ENCODE results near the gene CFAP410. TPM values are rescaled to one million over a fixed set of nuclear protein-coding genes. Genes with fewer than 3 reads are reported as not detected.

The CFAP410 gene
- total RNA-seq, 8 experiments from 2014 or later = 12.5 to 19.0 (median 16.7) TPM

GRCh38 chr21:44331209-44331608, 8.0 kb downstream of the CFAP410 start:
- in situ Hi-C loops (cut with MboI; ENCODE audit: low pct_unique_long_range_greater_than_20kb in 2 of 9, low sequenced_read_pairs in 9 of 9, unreplicated experiment in 9 of 9) = loop anchor here in 1 of 9 experiments (25.0 kb wide), 1 partner anchor 456 kb away; no protein-coding TSS in a partner anchor
- WGBS, 10 experiments = 50 to 100% (median 80%) methylated on average over 1 of the region's 16 CpGs; no CpG with 5 or more reads in 7 of the 10 experiments
- Histone ChIP-seq H3K4me1 (replicated peaks in 1 of 2) (no peaks in the 10 kb centered on the region), H3K4me3 (no peak overlapping the region), H3K27ac (no peak overlapping the region)
- ATAC-seq (replicated peaks in 6 of 8) = peak in 1 of 8 experiments; percentile 1

- WGBS, 10 experiments = 70 to 90% (median 72%) methylated on average over 2 to 3 of the region's 18 CpGs; no CpG with 5 or more reads in 7 of the 10 experiments
- in situ Hi-C loops (cut with MboI; ENCODE audit: low pct_unique_long_range_greater_than_20kb in 2 of 9, low sequenced_read_pairs in 9 of 9, unreplicated experiment in 9 of 9) = loop anchor here in 1 of 9 experiments (25.0 kb wide), 1 partner anchor 457 kb away; no protein-coding TSS in a partner anchor
- H3K4me3 ChIP-seq = no peak overlapping the region
- no peak overlapping the region for H3K27ac ChIP-seq
- H3K4me1 ChIP-seq (replicated peaks in 1 of 2) = no peaks in the 10 kb centered on the region
- ATAC-seq (replicated peaks in 6 of 8) = no peak
These were observed 8.5 kb downstream of the CFAP410 start for GRCh38 chr21:44330698-44331097.

DNA sequence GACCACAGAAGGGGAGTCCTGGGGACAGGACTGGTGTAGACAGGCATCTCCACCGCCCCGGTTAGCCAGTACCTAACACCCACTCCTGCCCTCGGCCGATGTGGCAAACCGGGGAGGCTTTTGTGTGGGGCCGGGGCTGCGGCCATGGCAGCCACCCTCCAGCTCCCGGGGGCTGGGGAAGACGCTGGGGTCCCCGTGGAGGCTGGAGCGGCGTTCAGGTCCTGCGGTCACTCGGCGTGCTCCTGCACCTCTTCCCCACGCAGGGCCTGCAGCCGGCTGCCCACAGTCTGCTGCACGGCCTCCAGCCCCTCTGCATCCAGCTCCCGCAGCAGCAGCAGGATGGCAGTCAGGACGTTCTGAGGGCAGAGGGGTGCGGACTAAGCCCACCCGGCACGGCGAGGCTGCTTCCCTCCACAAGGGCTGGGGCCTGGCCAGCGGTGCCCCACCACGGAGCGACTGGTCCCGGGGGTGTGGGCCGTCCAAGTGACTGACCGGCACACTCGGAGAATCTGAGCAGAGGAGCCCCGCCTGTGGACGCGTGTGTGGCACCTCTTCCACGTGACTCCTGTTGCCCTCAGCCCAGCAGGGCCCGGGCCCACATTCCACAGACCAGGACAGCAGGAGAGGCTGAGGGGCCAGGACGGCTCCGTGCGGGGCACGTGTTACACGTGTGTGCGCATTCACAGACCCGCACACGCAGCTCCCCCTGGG, 9.1 kb downstream of the CFAP410 start:
- ATAC-seq (replicated peaks in 6 of 8) = peak in 1 of 8 experiments; percentile 1
- WGBS, 10 experiments = 82 to 100% (median 98%) methylated on average over 1 to 12 of the region's 44 CpGs; no CpG with 5 or more reads in 6 of the 10 experiments
- in situ Hi-C loops (cut with MboI; ENCODE audit: low pct_unique_long_range_greater_than_20kb in 2 of 9, low sequenced_read_pairs in 9 of 9, unreplicated experiment in 9 of 9) = loop anchor here in 1 of 9 experiments (25.0 kb wide), 1 partner anchor 457 kb away; no protein-coding TSS in a partner anchor
- no peak overlapping the region for H3K4me3 ChIP-seq
- H3K4me1 ChIP-seq (replicated peaks in 1 of 2) = no peaks in the 10 kb centered on the region
- H3K27ac ChIP-seq = no peak overlapping the region

- ATAC-seq (replicated peaks in 6 of 8) = peak in 2 of 8 experiments; percentile 2 to 6
- no peaks in the 10 kb centered on the region for H3K4me1 ChIP-seq (replicated peaks in 1 of 2)
- no peak overlapping the region for H3K27ac ChIP-seq
- WGBS, 10 experiments = 67 to 96% (median 77%) methylated on average over 1 to 10 of the region's 26 CpGs; no CpG with 5 or more reads in 5 of the 10 experiments
- no peak overlapping the region for H3K4me3 ChIP-seq
- in situ Hi-C loops (cut with MboI; ENCODE audit: low pct_unique_long_range_greater_than_20kb in 2 of 9, low sequenced_read_pairs in 9 of 9, unreplicated experiment in 9 of 9) = loop anchor here in 1 of 9 experiments (25.0 kb wide), 1 partner anchor 458 kb away; no protein-coding TSS in a partner anchor
These were observed 9.9 kb downstream of the CFAP410 start for GRCh38 chr21:44329086-44329889.

GRCh38 chr21:44328242-44328895, 10.8 kb downstream of the CFAP410 start:
- WGBS, 10 experiments = 73 to 87% (median 85%) methylated on average over 3 to 5 of the region's 25 CpGs; no CpG with 5 or more reads in 7 of the 10 experiments
- in situ Hi-C loops (cut with MboI; ENCODE audit: low pct_unique_long_range_greater_than_20kb in 2 of 9, low sequenced_read_pairs in 9 of 9, unreplicated experiment in 9 of 9) = loop anchor here in 1 of 9 experiments (25.0 kb wide), 1 partner anchor 459 kb away; no protein-coding TSS in a partner anchor
- no peak overlapping the region for H3K27ac ChIP-seq
- peak in 2 of 8 experiments; percentile 0 to 1 for ATAC-seq (replicated peaks in 6 of 8)
- H3K4me3 ChIP-seq = no peak overlapping the region
- H3K4me1 ChIP-seq (replicated peaks in 1 of 2) = no peaks in the 10 kb centered on the region

- Histone ChIP-seq H3K4me3 (no peak overlapping the region), H3K27ac (no peak overlapping the region), H3K4me1 (replicated peaks in 1 of 2) (no peaks in the 10 kb centered on the region)
- in situ Hi-C loops (cut with MboI; ENCODE audit: low pct_unique_long_range_greater_than_20kb in 2 of 9, low sequenced_read_pairs in 9 of 9, unreplicated experiment in 9 of 9) = loop anchor here in 1 of 9 experiments (25.0 kb wide), 1 partner anchor 460 kb away; no protein-coding TSS in a partner anchor
- ATAC-seq (replicated peaks in 6 of 8) = no peak
- 90 to 100% methylated on average over 1 to 6 of the region's 11 CpGs; no CpG with 5 or more reads in 8 of the 10 experiments for WGBS, 10 experiments
These were observed 11.6 kb downstream of the CFAP410 start for GRCh38 chr21:44327603-44327974.

DNA sequence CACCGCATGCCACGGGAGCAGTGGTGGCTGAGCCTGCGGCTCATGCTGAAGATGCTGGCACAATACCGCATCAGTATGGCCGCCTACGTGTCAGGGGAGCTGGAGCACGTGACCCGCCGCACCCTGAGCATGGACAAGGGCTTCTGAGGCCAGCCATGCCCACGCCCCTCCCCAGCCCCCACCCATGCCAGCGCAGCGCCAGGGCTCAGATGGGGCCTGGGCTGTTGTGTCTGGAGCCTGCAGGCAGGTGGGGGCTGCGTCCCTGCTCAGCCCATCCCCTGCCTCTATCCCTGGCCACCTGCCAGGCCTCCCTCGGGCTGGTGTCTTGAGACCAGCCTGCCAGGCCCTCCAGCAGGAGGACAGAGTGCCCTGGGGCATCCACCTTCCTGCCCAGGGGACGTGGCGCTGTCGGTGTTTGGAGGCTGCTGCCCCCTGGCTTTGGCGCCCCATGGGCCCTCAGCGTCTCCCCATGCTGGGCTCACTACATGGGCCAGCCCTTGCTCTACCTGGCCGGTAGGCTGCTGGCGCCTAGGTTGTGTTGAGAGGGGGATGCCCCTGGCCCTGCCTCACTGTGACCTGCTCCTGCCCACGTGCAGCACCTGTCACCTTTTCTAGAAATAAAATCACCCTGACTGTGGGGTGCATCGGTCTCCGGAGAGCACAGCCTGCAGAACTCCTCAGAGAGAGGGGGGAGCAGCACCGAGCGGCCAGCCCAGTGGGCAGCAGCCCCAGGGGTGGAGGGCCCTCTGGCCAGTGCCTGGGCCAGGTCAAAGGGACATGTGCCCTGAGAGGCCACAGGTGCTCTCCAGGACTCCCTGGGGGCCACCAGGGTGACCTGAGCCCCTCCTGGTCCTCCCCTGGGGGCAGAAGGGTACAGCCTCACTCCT, 12.2 kb downstream of the CFAP410 start:
- no peaks in the 10 kb centered on the region for H3K4me1 ChIP-seq (replicated peaks in 1 of 2)
- no peak overlapping the region for H3K27ac ChIP-seq
- no peak overlapping the region for H3K4me3 ChIP-seq
- in situ Hi-C loops (cut with MboI; ENCODE audit: low pct_unique_long_range_greater_than_20kb in 2 of 9, low sequenced_read_pairs in 9 of 9, unreplicated experiment in 9 of 9) = loop anchor here in 1 of 9 experiments (25.0 kb wide), 1 partner anchor 460 kb away; no protein-coding TSS in a partner anchor
- ATAC-seq (replicated peaks in 6 of 8) = peak in 3 of 8 experiments; percentile 1 to 5 (median 2)
- WGBS, 10 experiments = 90 to 95% methylated on average over 2 to 8 of the region's 26 CpGs; no CpG with 5 or more reads in 8 of the 10 experiments

- H3K27ac ChIP-seq = no peak overlapping the region
- H3K4me3 ChIP-seq = no peak overlapping the region
- no peaks in the 10 kb centered on the region for H3K4me1 ChIP-seq (replicated peaks in 1 of 2)
- in situ Hi-C loops (cut with MboI; ENCODE audit: low pct_unique_long_range_greater_than_20kb in 2 of 9, low sequenced_read_pairs in 9 of 9, unreplicated experiment in 9 of 9) = loop anchor here in 1 of 9 experiments (25.0 kb wide), 1 partner anchor 461 kb away; no protein-coding TSS in a partner anchor
- no peak for ATAC-seq (replicated peaks in 6 of 8)
- no CpG with 5 or more reads among the region's 13 CpGs for WGBS, 10 experiments
These were observed 12.9 kb downstream of the CFAP410 start for GRCh38 chr21:44326272-44326647.

DNA sequence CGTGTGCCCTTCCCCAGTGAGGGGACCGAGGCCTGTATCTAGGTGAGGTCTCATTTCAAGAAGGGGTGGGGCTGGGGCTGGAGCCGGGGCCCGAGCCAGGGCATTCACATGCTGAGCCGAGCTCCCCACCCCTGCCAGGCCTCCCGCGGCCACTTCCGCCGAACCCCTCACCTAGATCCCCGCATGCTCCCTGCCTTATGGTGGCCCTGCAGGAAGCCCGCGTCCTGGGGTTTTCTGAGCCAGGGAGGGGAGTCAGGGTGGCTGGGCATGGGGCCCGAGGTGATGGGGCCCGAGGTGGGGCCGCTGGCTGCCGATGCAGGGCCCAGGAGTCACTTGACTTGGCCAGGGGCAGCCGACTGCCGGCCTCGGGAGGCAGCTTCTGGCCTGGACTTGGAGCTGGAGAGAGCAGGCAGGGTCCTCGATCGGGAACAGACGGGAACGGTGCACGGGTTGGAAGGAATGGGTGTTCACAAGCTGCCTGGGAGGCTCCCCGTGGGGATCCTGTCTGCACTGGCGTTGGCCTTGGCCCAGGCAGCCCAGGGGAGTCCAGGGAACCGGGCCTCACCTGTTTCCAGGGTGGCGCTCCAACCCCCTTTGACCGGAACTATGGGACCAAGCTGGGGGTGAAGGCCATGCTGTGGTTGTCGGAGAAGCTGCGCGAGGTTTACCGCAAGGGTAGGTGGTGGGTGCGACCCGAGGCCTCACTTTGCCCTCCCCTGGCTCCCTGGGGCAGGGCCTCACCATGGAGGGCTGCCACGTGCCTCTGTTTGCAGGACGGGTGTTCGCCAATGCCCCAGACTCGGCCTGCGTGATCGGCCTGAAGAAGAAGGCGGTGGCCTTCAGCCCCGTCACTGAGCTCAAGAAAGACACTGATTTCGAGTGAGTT, 13.6 kb downstream of the CFAP410 start:
- no peaks in the 10 kb centered on the region for H3K4me1 ChIP-seq (replicated peaks in 1 of 2)
- ATAC-seq (replicated peaks in 6 of 8) = no peak
- H3K4me3 ChIP-seq = no peak overlapping the region
- no peak overlapping the region for H3K27ac ChIP-seq
- WGBS, 10 experiments = 100% methylated on average over 3 to 6 of the region's 44 CpGs; no CpG with 5 or more reads in 8 of the 10 experiments
- in situ Hi-C loops (cut with MboI; ENCODE audit: low pct_unique_long_range_greater_than_20kb in 2 of 9, low sequenced_read_pairs in 9 of 9, unreplicated experiment in 9 of 9) = loop anchor here in 1 of 9 experiments (25.0 kb wide), 1 partner anchor 462 kb away; no protein-coding TSS in a partner anchor

GRCh38 chr21:44324854-44325107, 14.4 kb downstream of the CFAP410 start:
- in situ Hi-C loops (cut with MboI; ENCODE audit: low pct_unique_long_range_greater_than_20kb in 2 of 9, low sequenced_read_pairs in 9 of 9, unreplicated experiment in 9 of 9) = loop anchor here in 1 of 9 experiments (25.0 kb wide), 1 partner anchor 463 kb away; no protein-coding TSS in a partner anchor
- WGBS, 10 experiments = no CpG with 5 or more reads among the region's 11 CpGs
- H3K27ac ChIP-seq = no peak overlapping the region

GRCh38 chr21:44324106-44324853, 14.9 kb downstream of the CFAP410 start:
- in situ Hi-C loops (cut with MboI; ENCODE audit: low pct_unique_long_range_greater_than_20kb in 2 of 9, low sequenced_read_pairs in 9 of 9, unreplicated experiment in 9 of 9) = no loop called here
- Histone ChIP-seq H3K4me1 (replicated peaks in 1 of 2) (no peaks in the 10 kb centered on the region), H3K4me3 (no peak overlapping the region), H3K27ac (no peak overlapping the region)
- 93 to 100% methylated on average over 2 to 8 of the region's 37 CpGs; no CpG with 5 or more reads in 8 of the 10 experiments for WGBS, 10 experiments
- no peak for ATAC-seq (replicated peaks in 6 of 8)

More at GRCh38 chr21:44324854-44325107, 14.4 kb downstream of the CFAP410 start:
- no peak for ATAC-seq (replicated peaks in 6 of 8)
- Histone ChIP-seq H3K4me3 (no peak overlapping the region), H3K4me1 (replicated peaks in 1 of 2) (no peaks in the 10 kb centered on the region)
